Gastrocnemius medialis (tissue), 4 donors: Measurements from ENCODE around the gene SPATA24. TPM values are rescaled to one million over a fixed set of nuclear protein-coding genes. Genes with fewer than 3 reads are reported as not detected.

Experiments
- ATAC-seq, 2 donors: fragments of 150-250 bp; one replicate each; pipeline ENCODE4 v1.9.1; 2016
- DNase-seq, 2 donors: peaks; one replicate each; pipeline ENCODE4 v3.0.0-alpha.2; 2019
- H3K27ac ChIP-seq, 4 donors: fragments of 200-600 bp; sonication (generic); 1 replicate in 1 of 4; 2 replicates in 3 of 4; pipeline ENCODE4 v1.5.1; 2016 to 2018; ENCODE audit warnings: mild to moderate bottlenecking in 2 of 4, moderate library complexity in 1 of 4
- H3K27me3 ChIP-seq, 3 donors: fragments of 200-600 bp; sonication (generic) in 2 of 3; 1 replicate in 1 of 3; 2 replicates in 2 of 3; pipeline versions ENCODE4 v1.5.1 to v1.6.0; 2016 to 2019; ENCODE audit warnings: mild to moderate bottlenecking in 1 of 3, moderate library complexity in 1 of 3
- H3K36me3 ChIP-seq, 2 donors: fragments of 200-600 bp; sonication (generic) in 1 of 2; one replicate each; pipeline ENCODE4 v1.5.1; 2017 to 2018
- H3K4me1 ChIP-seq, 2 donors: fragments of 200-600 bp; sonication (generic) in 1 of 2; one replicate each; pipeline ENCODE4 v1.5.1; 2016 to 2017; ENCODE audit warnings: mild to moderate bottlenecking in 2 of 2
- H3K4me3 ChIP-seq, 4 donors: fragments of 200-600 bp; sonication (generic) in 3 of 4; 1 replicate in 1 of 4; 2 replicates in 3 of 4; pipeline ENCODE4 v1.5.1; 2016 to 2019; ENCODE audit warnings: mild to moderate bottlenecking in 2 of 4
- H3K9me3 ChIP-seq, 3 donors: fragments of 200-600 bp; sonication (generic) in 2 of 3; 1 replicate in 1 of 3; 2 replicates in 2 of 3; pipeline ENCODE4 v1.5.1; 2016 to 2019
- POLR2A ChIP-seq, 2 donors: fragments of 450-650 bp; IDR thresholded peaks; one replicate each; pipeline ENCODE4 v1.6.1; 2017; ENCODE audit warnings: antibody characterized with exemption in 2 of 2, mild to moderate bottlenecking in 2 of 2, moderate library complexity in 2 of 2
- in situ Hi-C, 4 donors: fragments of 200-750 bp; cut with MboI; loops; one replicate each; pipeline versions ENCODE4 v1.15.0 to v1.8.0; 2017; ENCODE audit warnings: low sequenced_read_pairs in 4 of 4
- intact Hi-C: fragments of 100-400 bp; cut with DNase I; formaldehyde crosslinking; loops from one replicate; pipeline ENCODE4 v1.15.1; 2023; ENCODE audit warnings: low total_unique reads
- total RNA-seq, 4 donors: library from RNA; depleted of rRNA; stranded (reverse); fragments of >200 nt; gene quantifications; one replicate each; pipeline versions ENCODE4 v1.1.0 to v1.2.3, GENCODE V29; 2016
- TF ChIP-seq, protein P1 (sequence below), 5 experiments: fragments of 450-650 bp in 3 of 5; fragments of 200-600 bp in 2 of 5; sonication (generic) in 2 of 5; IDR thresholded peaks in 4 of 5; conservative IDR thresholded peaks in 1 of 5; 1 replicate in 4 of 5; 2 replicates in 1 of 5; pipeline ENCODE4 v1.5.1; 2016 to 2019; ENCODE audit warnings: antibody characterized with exemption in 5 of 5, mild to moderate bottlenecking in 3 of 5, moderate library complexity in 3 of 5

Gene SPATA24
- total RNA-seq, 4 donors from 2014 or later: 6.8 to 24.1 (median 12.5) TPM

DNA sequence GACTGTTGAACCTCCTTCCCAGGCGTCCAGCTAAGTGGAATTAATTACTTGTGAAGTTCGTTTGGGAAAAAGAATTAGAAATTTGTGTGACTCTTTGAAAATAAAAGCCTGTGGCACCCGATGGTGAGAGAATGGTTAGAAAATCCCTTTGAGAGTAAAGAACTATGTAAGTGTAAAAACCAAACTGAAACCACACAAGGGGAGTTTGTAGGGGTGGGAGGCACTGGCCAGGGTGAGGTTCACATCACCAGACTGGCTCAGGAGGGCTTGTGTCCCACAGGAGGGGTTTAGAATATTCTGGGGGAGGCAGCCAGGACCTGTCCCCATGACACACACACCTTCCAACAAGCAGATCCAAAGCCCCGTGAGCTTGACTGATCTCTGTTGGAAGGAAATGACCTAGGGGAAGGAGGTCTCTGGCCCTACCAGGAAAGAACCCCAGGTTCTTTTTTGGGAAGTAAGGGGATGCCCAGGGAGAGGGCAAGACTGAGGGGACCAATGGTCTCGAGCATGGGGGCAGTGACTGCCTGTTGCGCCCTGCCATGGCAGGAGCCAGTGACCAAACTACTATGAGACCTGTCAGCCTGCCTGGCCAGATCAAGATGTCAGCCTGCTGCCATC is 4.3 kb downstream of the SPATA24 start:
- H3K4me3 ChIP-seq: no peak overlapping the region
- in situ Hi-C loops (no loop called here), intact Hi-C loops (no loop called here)
- H3K4me1 ChIP-seq: peaks cover 38 to 43% of the 10 kb centered on the region in 2 donors
- H3K27me3 ChIP-seq: no peaks in the 10 kb centered on the region
- no peaks in the 10 kb centered on the region for H3K9me3 ChIP-seq
- peak overlapping the region in 3 of 4 donors; percentile 24 to 41 (median 29) for H3K27ac ChIP-seq
- DNase-seq (no peak), ATAC-seq (no peak)
- TF ChIP-seq, protein P1, sequence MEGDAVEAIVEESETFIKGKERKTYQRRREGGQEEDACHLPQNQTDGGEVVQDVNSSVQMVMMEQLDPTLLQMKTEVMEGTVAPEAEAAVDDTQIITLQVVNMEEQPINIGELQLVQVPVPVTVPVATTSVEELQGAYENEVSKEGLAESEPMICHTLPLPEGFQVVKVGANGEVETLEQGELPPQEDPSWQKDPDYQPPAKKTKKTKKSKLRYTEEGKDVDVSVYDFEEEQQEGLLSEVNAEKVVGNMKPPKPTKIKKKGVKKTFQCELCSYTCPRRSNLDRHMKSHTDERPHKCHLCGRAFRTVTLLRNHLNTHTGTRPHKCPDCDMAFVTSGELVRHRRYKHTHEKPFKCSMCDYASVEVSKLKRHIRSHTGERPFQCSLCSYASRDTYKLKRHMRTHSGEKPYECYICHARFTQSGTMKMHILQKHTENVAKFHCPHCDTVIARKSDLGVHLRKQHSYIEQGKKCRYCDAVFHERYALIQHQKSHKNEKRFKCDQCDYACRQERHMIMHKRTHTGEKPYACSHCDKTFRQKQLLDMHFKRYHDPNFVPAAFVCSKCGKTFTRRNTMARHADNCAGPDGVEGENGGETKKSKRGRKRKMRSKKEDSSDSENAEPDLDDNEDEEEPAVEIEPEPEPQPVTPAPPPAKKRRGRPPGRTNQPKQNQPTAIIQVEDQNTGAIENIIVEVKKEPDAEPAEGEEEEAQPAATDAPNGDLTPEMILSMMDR (IDR thresholded peaks at IDR 0.05 in 4 of 5, conservative IDR thresholded peaks at IDR 0.05 in 1 of 5): no peak
- no peak for TF ChIP-seq POLR2A (IDR thresholded peaks at IDR 0.05)
- H3K36me3 ChIP-seq: no peaks in the 10 kb centered on the region

DNA sequence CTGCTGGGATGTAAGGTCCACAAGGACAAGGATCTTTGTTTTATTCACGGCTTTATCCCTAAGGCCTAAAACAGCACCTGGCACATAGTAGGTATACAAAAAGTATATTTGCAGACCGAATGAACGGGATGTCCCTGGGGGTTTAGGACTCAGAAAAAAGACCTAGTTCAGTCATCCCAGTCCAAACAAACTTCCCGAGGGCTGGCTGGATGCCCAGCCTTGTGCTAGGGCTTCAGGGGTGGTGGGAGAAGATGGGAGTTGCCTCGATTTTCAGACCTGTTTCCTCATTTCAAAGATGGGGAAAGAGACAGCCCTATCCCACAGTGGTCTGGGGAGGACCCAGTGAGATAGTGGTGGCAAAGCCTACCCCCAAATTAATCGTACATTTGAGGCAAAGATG is 6.0 kb downstream of the SPATA24 start:
- H3K4me3 ChIP-seq: no peak overlapping the region
- H3K27me3 ChIP-seq: no peaks in the 10 kb centered on the region
- ATAC-seq (no peak), DNase-seq (no peak)
- in situ Hi-C loops (no loop called here), intact Hi-C loops (no loop called here)
- no peaks in the 10 kb centered on the region for H3K36me3 ChIP-seq
- H3K4me1 ChIP-seq: peaks cover 32 to 33% of the 10 kb centered on the region in 2 donors
- peak overlapping the region; percentile 99 to 100 (median 100) for H3K27ac ChIP-seq
- H3K9me3 ChIP-seq: no peaks in the 10 kb centered on the region
- no peak for TF ChIP-seq POLR2A (IDR thresholded peaks at IDR 0.05)
- TF ChIP-seq, protein P1 (IDR thresholded peaks at IDR 0.05 in 4 of 5, conservative IDR thresholded peaks at IDR 0.05 in 1 of 5): no peak

DNA sequence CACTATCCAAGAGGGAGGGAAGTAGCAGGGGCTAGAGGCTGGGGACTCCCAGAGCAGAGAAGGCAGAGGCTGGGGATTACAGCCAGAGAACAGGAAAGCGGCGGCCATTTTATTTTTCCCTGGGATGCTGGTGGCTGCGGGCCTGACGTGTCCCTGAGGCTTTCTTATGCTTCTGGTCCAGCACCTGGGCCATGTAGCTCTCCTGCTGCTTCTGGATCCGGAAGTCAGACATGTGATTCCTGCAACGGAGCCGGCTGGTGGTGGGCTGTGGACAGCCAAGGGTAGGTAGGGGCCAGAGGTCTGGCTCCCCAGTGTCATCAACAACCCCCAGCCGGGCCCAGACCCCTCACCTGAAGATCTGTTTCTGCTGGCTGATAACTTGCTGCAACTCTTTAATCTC is 7.2 kb downstream of the SPATA24 start:
- Histone ChIP-seq H3K9me3 (no peaks in the 10 kb centered on the region), H3K4me3 (peak overlapping the region in 1 of 4 donors; percentile 73), H3K4me1 (peaks cover 31 to 38% of the 10 kb centered on the region in 2 donors), H3K27me3 (no peaks in the 10 kb centered on the region), H3K36me3 (no peaks in the 10 kb centered on the region), H3K27ac (peak overlapping the region; percentile 99 to 100 (median 100))
- intact Hi-C loops: no loop called here
- no peak for DNase-seq
- in situ Hi-C loops: no loop called here
- ATAC-seq: no peak
- TF ChIP-seq, protein P1 (IDR thresholded peaks at IDR 0.05 in 4 of 5, conservative IDR thresholded peaks at IDR 0.05 in 1 of 5): no peak
- no peak for TF ChIP-seq POLR2A (IDR thresholded peaks at IDR 0.05)

DNA sequence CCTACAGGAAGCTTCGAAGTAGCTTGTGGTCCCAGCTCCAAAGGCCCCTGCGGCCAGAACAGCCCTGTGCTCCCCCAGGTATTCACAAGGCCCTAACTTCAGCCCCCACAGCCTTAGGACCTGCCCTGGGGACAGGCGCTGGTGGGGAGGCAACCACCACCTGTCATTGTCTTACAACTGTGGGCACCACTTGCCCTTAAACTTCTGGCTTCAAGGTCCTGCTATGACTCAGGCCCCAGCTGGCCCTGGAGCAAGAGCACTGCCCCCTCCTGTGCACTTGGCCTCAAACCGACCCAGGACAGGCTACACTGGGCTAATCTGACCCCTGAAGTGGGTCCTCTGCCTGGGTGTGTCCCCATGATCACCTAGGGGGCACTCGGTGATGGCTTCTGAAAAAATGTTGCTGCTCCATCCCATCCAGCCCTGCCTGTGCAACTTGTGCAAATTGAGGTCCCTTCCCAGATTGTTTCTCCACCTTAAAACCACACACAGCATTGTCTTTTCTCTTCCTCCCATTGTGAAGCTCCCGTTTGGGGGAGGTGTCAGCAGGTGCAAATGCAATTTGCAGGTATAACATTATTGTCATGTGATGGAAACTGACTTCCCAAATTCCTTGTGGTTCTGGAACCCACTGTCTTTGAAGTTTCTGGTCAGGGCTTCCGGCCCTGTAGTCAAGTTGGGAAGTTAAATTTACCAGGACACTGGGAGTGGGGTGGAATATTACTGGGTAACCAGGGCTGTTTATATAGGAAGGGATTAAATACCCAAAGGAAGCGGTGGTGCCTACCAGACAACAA is 7.8 kb downstream of the SPATA24 start:
- TF ChIP-seq, protein P1 (IDR thresholded peaks at IDR 0.05 in 4 of 5, conservative IDR thresholded peaks at IDR 0.05 in 1 of 5): no peak
- peak; percentile 77 to 87 for TF ChIP-seq POLR2A (IDR thresholded peaks at IDR 0.05)
- H3K4me1 ChIP-seq: peaks cover 37 to 44% of the 10 kb centered on the region in 2 donors
- intact Hi-C loops (loop anchor here (2.0 kb wide), 2 partner anchors 53 to 643 kb away; partner anchors contain the start of gene CTNNA1), in situ Hi-C loops (no loop called here)
- H3K36me3 ChIP-seq: no peaks in the 10 kb centered on the region
- ATAC-seq (peak; percentile 64 to 65), DNase-seq (peak; percentile 83 to 93)
- peak overlapping the region; percentile 99 to 100 (median 100) for H3K27ac ChIP-seq
- H3K4me3 ChIP-seq: peak overlapping the region; percentile 67 to 84 (median 72)
- H3K9me3 ChIP-seq: no peaks in the 10 kb centered on the region
- H3K27me3 ChIP-seq: no peaks in the 10 kb centered on the region
